ENCODE data around the gene CLCNKA.

- TF ChIP-seq CTCF (optimal IDR thresholded peaks at IDR 0.05 in 1 of 3, IDR thresholded peaks at IDR 0.05 in 1 of 3, conservative IDR thresholded peaks at IDR 0.05 in 1 of 3; ENCODE audit: extremely low read depth in 1 of 3, insufficient read depth in 2 of 3, low read length in 3 of 3) (peak; percentile 75 to 95 (median 92)), EZH2 (IDR thresholded peaks at IDR 0.05; ENCODE audit: low read length) (no peak)
Measured at GRCh38 chr1:15994590-15995351, 27.1 kb upstream of the CLCNKA start.
